GM12891 (cell line): Measurements from ENCODE around the gene HSF5.

Experiments used
- PAX5 ChIP-seq: IDR thresholded peaks from 2 replicates; pipeline ENCODE4 v1.6.1; 2011; ENCODE audit warnings: low read length, moderate library complexity, mild to moderate bottlenecking; ENCODE audit not compliant: insufficient read depth, severe bottlenecking
- POLR2A ChIP-seq: IDR thresholded peaks from 2 replicates; pipeline ENCODE4 v1.6.1; 2011; ENCODE audit warnings: low read depth, low read length, control low read depth
- POLR2AphosphoS5 ChIP-seq: IDR thresholded peaks from 2 replicates; pipeline ENCODE4 v1.6.1; 2011; ENCODE audit warnings: low read depth, low read length, control low read depth
- TAF1 ChIP-seq: IDR thresholded peaks from 2 replicates; pipeline ENCODE4 v1.6.1; 2011; ENCODE audit warnings: low read depth, low read length, control low read depth

- no peak for TF ChIP-seq POLR2A
- no peak for TF ChIP-seq POLR2AphosphoS5
- TF ChIP-seq TAF1: no peak
- TF ChIP-seq PAX5: no peak
Measured at GRCh38 chr17:58432806-58433573, 55.2 kb downstream of the HSF5 start.
